ENCODE results near the gene TCF23.
"Not testable (repeated sequence)": the region's sequence is repeated elsewhere in the genome, so short reads cannot be mapped to it uniquely, and the experiment has no call there.

Gene TCF23

DNA sequence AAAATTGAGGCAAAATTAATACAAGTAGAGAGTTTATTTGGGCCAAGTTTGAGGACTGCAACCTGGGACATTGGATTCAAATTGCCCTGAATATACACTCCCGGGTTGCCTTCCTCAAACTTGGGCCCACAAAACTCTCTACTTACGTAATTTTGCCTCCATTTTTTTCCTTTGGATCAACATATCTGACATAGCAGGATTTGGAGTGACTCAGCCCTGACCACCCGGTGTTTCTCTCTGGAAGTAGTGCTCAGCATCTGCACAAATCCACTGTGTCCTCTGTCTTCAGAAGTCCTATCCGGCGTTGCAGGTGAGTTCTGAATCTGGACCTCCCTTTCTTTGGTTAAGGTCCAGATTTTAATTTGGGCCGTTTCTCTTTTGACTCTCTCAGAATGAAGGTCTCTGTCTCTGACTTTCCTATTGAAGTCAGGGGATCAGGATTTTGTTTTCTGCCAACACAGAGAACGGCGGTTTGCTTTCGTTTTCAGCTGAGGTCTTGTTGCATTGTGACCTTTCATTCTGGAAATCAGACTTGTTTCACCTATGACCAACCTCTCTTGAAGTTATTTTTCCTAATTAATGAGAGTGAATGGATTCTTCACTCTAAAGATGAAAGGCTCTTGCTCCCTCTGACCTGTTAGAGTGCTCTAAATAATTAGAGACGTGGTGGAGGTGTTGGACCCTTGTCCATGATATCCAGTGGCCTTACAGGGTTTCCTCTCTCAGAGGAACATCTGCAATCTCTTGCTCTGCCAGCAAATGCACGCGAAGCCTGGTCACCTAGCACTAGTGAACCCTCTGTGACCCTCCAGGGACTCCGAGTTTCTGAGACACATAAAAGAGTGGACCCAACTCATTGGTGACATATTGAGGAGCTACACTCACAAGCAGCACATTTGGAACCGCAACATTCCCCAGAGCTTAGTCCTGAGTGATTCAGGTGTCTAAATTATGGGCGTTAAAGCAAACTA, 13.6 kb downstream of the TCF23 start:
- TF ChIP-seq, protein P1, sequence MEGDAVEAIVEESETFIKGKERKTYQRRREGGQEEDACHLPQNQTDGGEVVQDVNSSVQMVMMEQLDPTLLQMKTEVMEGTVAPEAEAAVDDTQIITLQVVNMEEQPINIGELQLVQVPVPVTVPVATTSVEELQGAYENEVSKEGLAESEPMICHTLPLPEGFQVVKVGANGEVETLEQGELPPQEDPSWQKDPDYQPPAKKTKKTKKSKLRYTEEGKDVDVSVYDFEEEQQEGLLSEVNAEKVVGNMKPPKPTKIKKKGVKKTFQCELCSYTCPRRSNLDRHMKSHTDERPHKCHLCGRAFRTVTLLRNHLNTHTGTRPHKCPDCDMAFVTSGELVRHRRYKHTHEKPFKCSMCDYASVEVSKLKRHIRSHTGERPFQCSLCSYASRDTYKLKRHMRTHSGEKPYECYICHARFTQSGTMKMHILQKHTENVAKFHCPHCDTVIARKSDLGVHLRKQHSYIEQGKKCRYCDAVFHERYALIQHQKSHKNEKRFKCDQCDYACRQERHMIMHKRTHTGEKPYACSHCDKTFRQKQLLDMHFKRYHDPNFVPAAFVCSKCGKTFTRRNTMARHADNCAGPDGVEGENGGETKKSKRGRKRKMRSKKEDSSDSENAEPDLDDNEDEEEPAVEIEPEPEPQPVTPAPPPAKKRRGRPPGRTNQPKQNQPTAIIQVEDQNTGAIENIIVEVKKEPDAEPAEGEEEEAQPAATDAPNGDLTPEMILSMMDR (IDR thresholded peaks at IDR 0.05; ENCODE audit: extremely low read depth, missing control alignments): no peak

DNA sequence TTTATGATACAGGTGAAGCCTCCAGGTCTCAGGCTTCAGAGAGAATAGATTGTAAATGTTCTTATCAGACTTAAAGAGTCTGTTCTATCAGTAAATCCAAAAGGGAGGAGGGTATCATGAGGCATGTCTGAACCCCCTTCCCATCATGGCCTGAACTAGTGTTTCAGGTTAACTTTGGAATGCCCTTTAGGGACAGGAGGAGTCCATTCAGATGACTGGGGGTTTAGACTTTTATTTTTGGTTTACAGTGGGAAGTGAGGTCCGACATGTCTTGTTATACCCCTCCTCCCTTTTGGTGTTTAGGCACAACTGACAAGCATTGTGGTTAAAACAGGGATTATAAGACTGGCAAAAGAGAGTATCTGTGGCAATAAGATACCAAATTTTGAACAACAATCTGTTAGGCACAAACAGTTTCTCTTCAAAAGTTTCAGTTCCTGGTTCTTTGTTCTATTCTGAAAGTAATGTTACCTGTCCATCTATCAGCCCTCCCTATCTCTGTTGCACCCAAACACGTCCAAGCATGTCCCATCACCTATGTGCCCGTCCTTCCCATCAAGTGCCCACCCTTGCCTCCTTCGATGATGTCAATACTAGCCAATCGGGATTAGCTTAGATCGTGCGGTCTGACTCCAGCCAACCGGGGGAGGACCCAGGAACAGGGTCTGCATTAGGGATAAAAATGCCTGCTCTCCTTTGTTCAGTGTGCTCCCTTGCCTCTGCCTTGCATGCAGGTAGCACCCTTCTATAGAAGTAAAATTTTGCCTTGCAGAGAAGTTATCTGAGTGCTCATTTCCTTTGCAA, 16.4 kb downstream of the TCF23 start:
- TF ChIP-seq, protein P1 (IDR thresholded peaks at IDR 0.05; ENCODE audit: extremely low read depth, missing control alignments): no peak
- DNase-seq (ENCODE audit: low spot score): no peak

More for the DNA sequence above, 13.6 kb downstream of the TCF23 start:
- DNase-seq (ENCODE audit: low spot score): no peak

DNA sequence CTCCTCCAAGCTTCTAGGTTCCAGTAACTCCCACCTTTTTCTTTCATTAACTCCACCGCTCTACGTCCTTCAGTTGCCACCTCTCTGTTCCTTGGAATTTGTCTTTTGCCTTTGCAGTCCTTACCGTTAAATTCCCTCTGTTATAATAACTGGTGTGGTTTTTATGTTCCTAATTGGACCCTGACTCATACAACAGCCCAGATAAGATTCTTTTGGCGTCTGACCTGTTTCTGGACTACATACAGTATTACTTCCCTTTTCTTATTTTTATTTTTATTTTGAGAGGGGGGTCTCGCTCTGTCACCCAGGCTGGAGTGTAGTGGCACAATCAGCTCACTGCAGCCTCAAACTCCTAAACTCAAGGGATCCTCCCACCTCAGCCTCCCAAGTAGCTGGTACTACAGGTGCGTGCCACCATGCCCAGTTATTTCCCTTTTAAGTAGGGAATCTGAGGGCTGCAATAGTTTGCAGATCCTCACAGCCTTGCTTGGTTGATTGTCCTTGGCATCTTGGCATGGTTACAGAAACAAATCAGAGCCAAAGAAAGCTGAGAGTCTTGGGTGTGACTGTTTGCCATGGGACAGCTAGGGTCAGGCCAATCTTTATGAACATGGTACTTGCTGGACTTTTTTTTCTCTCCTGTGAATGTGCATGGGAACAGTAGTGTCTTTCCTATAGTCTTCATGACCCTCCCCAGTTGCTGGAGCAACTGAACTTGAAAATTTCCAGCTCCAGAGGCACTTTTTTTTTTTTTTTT, 22.0 kb downstream of the TCF23 start:
- DNase-seq (ENCODE audit: low spot score): no peak
- TF ChIP-seq, protein P1 (IDR thresholded peaks at IDR 0.05; ENCODE audit: extremely low read depth, missing control alignments): no peak

DNA sequence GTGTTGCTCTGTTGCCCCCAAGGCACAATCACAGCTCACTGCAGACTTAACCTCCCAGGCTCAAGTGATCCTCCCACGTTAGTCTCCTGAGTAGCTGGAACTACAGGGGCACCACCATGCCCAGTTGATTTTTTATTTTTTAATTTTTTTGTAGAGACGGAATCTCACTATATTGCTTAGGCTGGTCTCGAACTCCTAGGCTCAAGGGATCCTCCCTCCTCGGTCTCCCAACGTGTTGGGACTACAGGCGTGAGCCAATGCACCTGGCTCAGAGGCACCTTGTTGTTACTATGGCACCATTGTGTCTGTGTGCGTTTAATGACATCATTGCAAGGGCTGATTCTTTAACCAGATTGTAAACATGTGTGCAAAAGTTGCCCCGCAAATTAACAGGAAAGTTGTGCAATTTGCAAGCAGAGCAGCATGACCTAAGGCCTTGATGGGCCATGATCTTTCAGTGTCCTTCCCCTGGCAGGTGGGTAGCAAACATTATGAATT, 22.6 kb downstream of the TCF23 start:
- TF ChIP-seq, protein P1 (IDR thresholded peaks at IDR 0.05; ENCODE audit: extremely low read depth, missing control alignments): no peak
- no peak for DNase-seq (ENCODE audit: low spot score)

DNA sequence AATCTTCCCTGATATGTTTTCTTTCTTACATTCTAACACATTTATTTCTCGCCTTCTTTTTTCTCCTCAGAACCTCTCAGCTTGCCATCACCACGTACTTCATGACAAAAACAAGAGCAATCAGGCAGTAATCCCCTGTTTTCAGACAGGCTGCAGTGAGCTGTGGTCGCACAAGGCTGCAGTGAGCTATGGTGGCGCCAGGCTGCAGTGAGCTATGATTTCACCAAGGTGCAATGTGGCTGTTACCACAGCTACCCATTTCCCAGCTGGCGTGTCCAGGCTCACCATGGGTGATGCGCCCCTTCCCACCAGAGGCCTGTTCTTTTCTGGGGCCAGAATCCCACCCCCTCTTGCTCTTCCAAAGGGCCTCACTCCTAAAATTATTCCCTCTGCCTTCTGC, 25.8 kb downstream of the TCF23 start:
- TF ChIP-seq, protein P1 (IDR thresholded peaks at IDR 0.05; ENCODE audit: extremely low read depth, missing control alignments): no peak
- no peak for DNase-seq (ENCODE audit: low spot score)

DNA sequence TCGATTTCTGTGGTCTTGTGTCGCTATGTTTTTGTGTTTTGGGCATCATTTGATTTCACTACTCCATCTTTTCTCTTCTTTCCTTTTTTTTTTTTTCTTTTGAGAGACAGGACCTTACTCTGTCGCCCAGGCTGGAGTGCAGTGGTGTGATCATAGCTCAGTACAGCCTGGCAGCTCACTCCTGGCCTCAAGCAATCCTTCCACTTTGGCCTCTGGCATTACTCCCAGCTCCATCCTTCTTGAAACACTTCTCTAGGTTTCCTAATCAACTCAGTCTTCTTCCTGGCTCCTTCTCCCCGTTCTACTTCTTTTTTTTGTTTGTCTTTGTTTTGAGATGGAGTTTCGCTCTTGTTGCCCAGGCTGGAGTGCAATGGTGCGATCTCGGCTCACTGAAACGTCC, 26.5 kb downstream of the TCF23 start:
- TF ChIP-seq, protein P1 (IDR thresholded peaks at IDR 0.05; ENCODE audit: extremely low read depth, missing control alignments): no peak
- DNase-seq (ENCODE audit: low spot score): no peak

DNA sequence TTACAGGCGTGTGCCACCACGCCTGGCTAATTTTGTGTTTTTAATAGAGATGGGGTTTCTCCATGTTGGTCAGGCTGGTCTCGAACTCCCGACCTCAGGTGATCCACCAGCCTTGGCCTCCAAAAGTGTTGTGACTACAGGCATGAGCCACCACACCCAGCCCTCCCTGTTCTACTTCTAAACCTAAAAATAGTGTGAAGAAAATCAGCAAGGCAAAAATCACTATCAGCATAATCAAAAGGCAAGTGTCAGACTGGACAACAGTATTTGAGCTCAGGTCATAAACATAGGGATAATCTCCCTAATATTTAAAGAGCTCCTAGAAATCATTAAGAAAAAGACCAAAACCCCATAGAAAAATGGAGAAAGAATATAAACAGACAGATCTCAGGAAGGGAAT, 27.0 kb downstream of the TCF23 start:
- DNase-seq (ENCODE audit: low spot score): not testable (repeated sequence)
